Testis (tissue), 3 donors: Measurements from ENCODE around the gene ARHGAP19. TPM values are rescaled to one million over a fixed set of nuclear protein-coding genes. Genes with fewer than 3 reads are reported as not detected.

Experiments
- DNase-seq: peaks from one replicate; pipeline ENCODE4 v3.0.0-alpha.2; 2019
- H3K27ac ChIP-seq, 2 donors: fragments of 200-600 bp; sonication (generic); one replicate each; pipeline ENCODE4 v1.5.1; 2019
- H3K27me3 ChIP-seq: fragments of 200-600 bp; sonication (generic); one replicate; pipeline ENCODE4 v1.5.1; 2019
- H3K36me3 ChIP-seq: fragments of 200-600 bp; sonication (generic); one replicate; pipeline ENCODE4 v1.5.1; 2017; ENCODE audit warnings: low read depth; ENCODE audit errors: missing control alignments
- H3K4me1 ChIP-seq: fragments of 200-600 bp; sonication (generic); one replicate; pipeline ENCODE4 v1.5.1; 2019
- H3K4me3 ChIP-seq, 2 donors: fragments of 200-600 bp; sonication (generic); one replicate each; pipeline ENCODE4 v1.5.1; 2017 to 2019
- H3K9me3 ChIP-seq: fragments of 200-600 bp; sonication (generic); one replicate; pipeline ENCODE4 v1.5.1; 2017
- POLR2A ChIP-seq: fragments of 450-650 bp; IDR thresholded peaks from one replicate; pipeline ENCODE4 v1.6.1; 2017; ENCODE audit warnings: antibody characterized with exemption, mild to moderate bottlenecking, moderate library complexity
- WGBS, 2 donors: methylation state at CpG; one replicate each; pipeline ENCODE4 v1.1.5; 2018; 5-methylcytosine and 5-hydroxymethylcytosine counted together
- intact Hi-C: fragments of 100-400 bp; cut with DNase I; formaldehyde crosslinking; loops from one replicate; pipeline ENCODE4 v1.15.1; 2023; ENCODE audit warnings: low total_unique reads
- polyA plus RNA-seq: library from polyadenylated mRNA; stranded (reverse); fragments of 350-450 nt; fragmentation: Illumina TruSeq; extraction: RNeasy Lipid Tissue Mini Kit (QIAGEN cat#74804); gene quantifications from one replicate; pipeline ENCODE4 v1.2.3, GENCODE V29; 2014; ENCODE audit warnings: low read depth, low replicate concordance; ENCODE audit not compliant: insufficient read depth
- small RNA-seq, 2 donors: library from RNA; depleted of rRNA; stranded (forward); fragments of <200 nt; gene quantifications; one replicate each; pipeline ENCODE3, GENCODE V24; 2016
- total RNA-seq, 2 donors: library from RNA; depleted of rRNA; stranded (reverse); fragments of >200 nt; gene quantifications; one replicate each; pipeline ENCODE4 v1.2.3, GENCODE V29; 2016
- TF ChIP-seq, protein P1 (sequence below), 3 experiments: fragments of 450-650 bp in 2 of 3; fragments of 200-600 bp in 1 of 3; sonication (generic) in 1 of 3; IDR thresholded peaks; one replicate each; pipeline ENCODE4 v1.5.1; 2016 to 2019; ENCODE audit warnings: antibody characterized with exemption in 3 of 3, mild to moderate bottlenecking in 2 of 3, moderate library complexity in 1 of 3

The ARHGAP19 gene
- total and polyA plus RNA-seq, 3 donors from 2014 or later = 40.5 to 54.6 (median 50.0) TPM

DNA sequence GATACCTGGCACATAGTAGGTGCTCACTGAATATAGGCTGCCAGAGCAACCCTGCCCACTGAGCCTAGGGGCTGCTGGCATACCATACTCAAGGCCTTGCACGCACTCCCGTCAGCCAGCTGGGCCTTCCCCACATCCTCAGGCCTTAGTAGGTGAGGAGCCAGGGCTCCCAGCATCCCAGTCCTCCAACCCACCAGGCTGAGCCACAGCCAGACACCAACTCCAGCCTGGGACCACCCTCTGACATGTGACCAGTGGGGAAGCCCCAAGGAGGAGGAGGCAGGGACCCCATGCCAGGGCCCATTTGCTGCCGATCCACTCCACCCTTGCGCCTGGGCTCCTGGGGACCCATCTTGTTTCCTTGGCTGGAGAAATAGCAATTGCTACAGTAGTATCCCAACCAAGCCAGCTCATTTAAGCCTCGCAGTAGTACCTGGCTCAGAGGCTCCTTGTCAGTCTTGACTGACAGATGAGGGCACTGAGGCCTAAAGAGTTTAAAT is 118.1 kb downstream of the ARHGAP19 start:
- Histone ChIP-seq H3K4me3 (no peak overlapping the region), H3K36me3 (no peaks in the 10 kb centered on the region), H3K27ac (no peak overlapping the region), H3K9me3 (no peaks in the 10 kb centered on the region), H3K4me1 (no peaks in the 10 kb centered on the region), H3K27me3 (no peaks in the 10 kb centered on the region)
- no peak for DNase-seq
- WGBS, 2 donors = 93 to 97% methylated on average over 3 to 5 of the region's 5 CpGs
- no peak for TF ChIP-seq POLR2A
- TF ChIP-seq, protein P1, sequence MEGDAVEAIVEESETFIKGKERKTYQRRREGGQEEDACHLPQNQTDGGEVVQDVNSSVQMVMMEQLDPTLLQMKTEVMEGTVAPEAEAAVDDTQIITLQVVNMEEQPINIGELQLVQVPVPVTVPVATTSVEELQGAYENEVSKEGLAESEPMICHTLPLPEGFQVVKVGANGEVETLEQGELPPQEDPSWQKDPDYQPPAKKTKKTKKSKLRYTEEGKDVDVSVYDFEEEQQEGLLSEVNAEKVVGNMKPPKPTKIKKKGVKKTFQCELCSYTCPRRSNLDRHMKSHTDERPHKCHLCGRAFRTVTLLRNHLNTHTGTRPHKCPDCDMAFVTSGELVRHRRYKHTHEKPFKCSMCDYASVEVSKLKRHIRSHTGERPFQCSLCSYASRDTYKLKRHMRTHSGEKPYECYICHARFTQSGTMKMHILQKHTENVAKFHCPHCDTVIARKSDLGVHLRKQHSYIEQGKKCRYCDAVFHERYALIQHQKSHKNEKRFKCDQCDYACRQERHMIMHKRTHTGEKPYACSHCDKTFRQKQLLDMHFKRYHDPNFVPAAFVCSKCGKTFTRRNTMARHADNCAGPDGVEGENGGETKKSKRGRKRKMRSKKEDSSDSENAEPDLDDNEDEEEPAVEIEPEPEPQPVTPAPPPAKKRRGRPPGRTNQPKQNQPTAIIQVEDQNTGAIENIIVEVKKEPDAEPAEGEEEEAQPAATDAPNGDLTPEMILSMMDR (IDR thresholded peaks at IDR 0.05) = no peak
- intact Hi-C loops = no loop called here

DNA sequence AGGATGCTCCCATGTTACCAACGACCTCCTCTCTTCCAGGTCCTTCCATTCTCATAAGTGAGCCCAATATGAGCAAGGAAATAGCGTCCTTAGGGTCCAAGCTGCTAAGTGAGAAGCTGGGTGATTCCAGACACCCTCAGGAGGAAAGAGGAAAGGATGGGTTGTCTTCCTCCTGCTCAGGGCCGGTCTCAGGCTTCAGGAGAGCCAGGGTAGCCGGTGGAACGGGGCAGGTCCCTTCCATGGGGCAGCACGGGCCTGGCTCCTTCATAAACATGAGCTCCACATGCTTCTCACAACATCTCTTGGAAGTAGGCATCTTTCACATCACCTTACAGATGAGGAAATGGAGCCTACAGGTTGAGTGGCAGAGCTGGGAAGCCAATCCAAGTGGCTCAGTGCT is 119.4 kb downstream of the ARHGAP19 start:
- intact Hi-C loops = no loop called here
- no peaks in the 10 kb centered on the region for H3K27me3 ChIP-seq
- WGBS, 2 donors = 65 to 75% methylated on average over 4 to 6 of the region's 6 CpGs
- no peaks in the 10 kb centered on the region for H3K4me1 ChIP-seq
- no peak overlapping the region for H3K4me3 ChIP-seq
- no peak for DNase-seq
- no peaks in the 10 kb centered on the region for H3K9me3 ChIP-seq
- TF ChIP-seq, protein P1 (IDR thresholded peaks at IDR 0.05) = no peak
- TF ChIP-seq POLR2A = no peak
- H3K36me3 ChIP-seq = no peaks in the 10 kb centered on the region
- H3K27ac ChIP-seq = no peak overlapping the region

Small RNA genes within 50 kb of the gene (small RNA-seq; reads per million reads assigned to genes)
- gene RF00017 = 0 reads per million in 2 donors

Other genes starting within 250 kb of the ARHGAP19 start
- gene SLIT1, start 106.7 kb downstream of the ARHGAP19 start, total RNA-seq = 1 to 10 TPM; 1.9 to 2.5 TPM
- 4.6 TPM for gene SLIT1, start 106.7 kb downstream of the ARHGAP19 start, polyA plus RNA-seq
- 10 to 100 TPM; 22.1 to 29.9 TPM for gene FRAT1, start 26.6 kb upstream of the ARHGAP19 start, total RNA-seq
- gene FRAT1, start 26.6 kb upstream of the ARHGAP19 start, polyA plus RNA-seq = 9.7 TPM
- 10 to 100 TPM; 35.7 to 37.0 TPM for gene FRAT2, start 42.1 kb upstream of the ARHGAP19 start, total RNA-seq
- 18.8 TPM for gene FRAT2, start 42.1 kb upstream of the ARHGAP19 start, polyA plus RNA-seq
- gene RRP12, start 108.7 kb upstream of the ARHGAP19 start, total RNA-seq = 10 to 100 TPM; 53.5 to 54.6 TPM
- 38.1 TPM for gene RRP12, start 108.7 kb upstream of the ARHGAP19 start, polyA plus RNA-seq
- gene PGAM1, start 133.6 kb upstream of the ARHGAP19 start, total RNA-seq = 100 to 1,000 TPM; 244 to 279 TPM
- 238 TPM for gene PGAM1, start 133.6 kb upstream of the ARHGAP19 start, polyA plus RNA-seq
- gene EXOSC1, start 153.4 kb upstream of the ARHGAP19 start, total RNA-seq = 10 to 100 TPM; 24.5 to 27.9 TPM
- gene EXOSC1, start 153.4 kb upstream of the ARHGAP19 start, polyA plus RNA-seq = 31.4 TPM
- 10 to 100 TPM; 42.8 to 58.0 TPM for gene ZDHHC16, start 153.5 kb upstream of the ARHGAP19 start, total RNA-seq
- 40.5 TPM for gene ZDHHC16, start 153.5 kb upstream of the ARHGAP19 start, polyA plus RNA-seq
- 100 to 1,000 TPM; 206 to 253 TPM for gene MMS19, start 205.8 kb upstream of the ARHGAP19 start, total RNA-seq
- gene MMS19, start 205.8 kb upstream of the ARHGAP19 start, polyA plus RNA-seq = 109 TPM
- 100 to 1,000 TPM; 111 to 143 TPM for gene UBTD1, start 206.3 kb upstream of the ARHGAP19 start, total RNA-seq
- gene UBTD1, start 206.3 kb upstream of the ARHGAP19 start, polyA plus RNA-seq = 74.1 TPM